Psoas muscle (tissue), 8 donors: ENCODE data around the gene TCOF1. TPM values are rescaled to one million over a fixed set of nuclear protein-coding genes. Genes with fewer than 3 reads are reported as not detected.

Source experiments
- ATAC-seq, 4 donors: fragments of 200-7000 bp; cut with Tn5 transposase; one replicate each; pipeline ENCODE4 v1.9.1; 2020; ENCODE audit warnings: moderate library complexity in 3 of 4, mild to moderate bottlenecking in 2 of 4
- DNase-seq, 2 donors: peaks; one replicate each; pipeline ENCODE4 v3.0.0-alpha.2; 2020
- H3K27ac ChIP-seq: fragments of 200-600 bp; one replicate; pipeline ENCODE4 v1.8.0; 2022
- H3K27me3 ChIP-seq, 3 donors: fragments of 200-600 bp in 1 of 3; one replicate each; pipeline versions ENCODE4 v1.6.1 to v1.8.0; 2013 to 2022; ENCODE audit warnings: low read length in 2 of 3, mild to moderate bottlenecking in 2 of 3, moderate library complexity in 1 of 3; ENCODE audit not compliant: insufficient read depth in 3 of 3
- H3K36me3 ChIP-seq, 2 donors: fragments of 200-600 bp in 1 of 2; one replicate each; pipeline versions ENCODE4 v1.6.1 to v1.8.0; 2013 to 2022; ENCODE audit warnings: low read depth in 1 of 2, mild to moderate bottlenecking in 1 of 2, moderate library complexity in 1 of 2; ENCODE audit not compliant: insufficient read depth in 1 of 2
- H3K4me1 ChIP-seq: fragments of 200-600 bp; one replicate; pipeline ENCODE4 v1.8.0; 2022
- H3K4me3 ChIP-seq: fragments of 200-600 bp; one replicate; pipeline ENCODE4 v1.8.0; 2022; ENCODE audit warnings: mild to moderate bottlenecking
- H3K9me3 ChIP-seq: fragments of 200-600 bp; one replicate; pipeline ENCODE4 v1.8.0; 2022
- WGBS, 3 donors: extraction: QIAGEN DNeasy Blood & Tissue Kit; methylation state at CpG; one replicate each; pipeline versions ENCODE4 v1.1.6 to v1.1.7; 2013; 5-methylcytosine and 5-hydroxymethylcytosine counted together
- intact Hi-C, 2 donors: fragments of 100-400 bp; cut with DNase I; formaldehyde crosslinking; loops; one replicate each; pipeline versions ENCODE4 v1.11.0 to v1.14.2; 2022
- polyA plus RNA-seq, 3 donors: library from polyadenylated mRNA; stranded (reverse); fragments of 200-250 nt; gene quantifications; one replicate each; pipeline ENCODE4 v1.2.3, GENCODE V29; 2013
- total RNA-seq, 4 donors: library from RNA; stranded (reverse); fragmentation: NEBNext Ultra II Directional in 2 of 4; extraction: Animal tissue kit (Norgen Biotek cat#: 25700) in 2 of 4; gene quantifications; one replicate each; pipeline versions ENCODE4 v1.2.1 to v1.2.4, GENCODE V29; 2021 to 2023
- TF ChIP-seq, protein P1 (sequence below): fragments of 200-600 bp; IDR thresholded peaks from one replicate; pipeline ENCODE4 v1.8.0; 2022; ENCODE audit warnings: antibody characterized with exemption
- donor health status: healthy with polysubstance abuse.
- donor health status: DM: no; HTN: no; CAD: no; lungs with moderate emphysema.
- donor health status: Bipolar disorder and iron deficiency.
- donor health status: healthy.
- donor health status: DM: yes; HTN: yes; CAD: no.
- donor health status: DM: no; HTN: no; CAD: no.
- donor health status: DM: no; HTN: no; CAD: no.
- donor health status: DM: yes; HTN: yes; CAD: no.

The TCOF1 gene
- total and polyA plus RNA-seq, 7 donors, result 18.3 to 26.7 (median 24.2) TPM

DNA sequence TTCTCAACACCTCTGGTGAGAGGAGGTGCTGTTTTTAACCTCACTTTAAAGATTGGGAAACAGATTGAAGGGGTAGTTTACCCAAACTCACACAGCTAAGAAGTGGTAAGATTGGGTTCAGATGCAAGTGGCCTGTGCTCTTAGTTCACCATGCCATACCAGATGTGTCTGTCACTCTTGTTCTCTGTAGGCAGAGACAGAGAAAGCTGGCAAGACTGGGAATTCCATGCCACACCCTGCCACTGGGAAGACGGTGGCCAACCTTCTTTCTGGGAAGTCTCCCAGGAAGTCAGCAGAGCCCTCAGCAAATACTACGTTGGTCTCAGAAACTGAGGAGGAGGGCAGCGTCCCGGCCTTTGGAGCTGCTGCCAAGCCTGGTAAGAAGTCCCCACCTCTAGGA is 11.0 kb downstream of the TCOF1 start:
- peaks cover 3% of the 10 kb centered on the region for H3K4me1 ChIP-seq
- H3K27ac ChIP-seq, result peak overlapping the region; percentile 15
- DNase-seq, result peak in 1 of 2 donors; percentile 28
- no peaks in the 10 kb centered on the region for H3K9me3 ChIP-seq
- intact Hi-C loops, result no loop called here
- peak; percentile 52 to 93 (median 74) for ATAC-seq
- no peak overlapping the region for H3K4me3 ChIP-seq
- 22 to 41% (median 32%) methylated on average over 4 of the region's 4 CpGs for WGBS, 3 donors
- H3K36me3 ChIP-seq, result peaks cover 8 to 96% of the 10 kb centered on the region in 2 donors
- H3K27me3 ChIP-seq, result no peaks in the 10 kb centered on the region
- TF ChIP-seq, protein P1, sequence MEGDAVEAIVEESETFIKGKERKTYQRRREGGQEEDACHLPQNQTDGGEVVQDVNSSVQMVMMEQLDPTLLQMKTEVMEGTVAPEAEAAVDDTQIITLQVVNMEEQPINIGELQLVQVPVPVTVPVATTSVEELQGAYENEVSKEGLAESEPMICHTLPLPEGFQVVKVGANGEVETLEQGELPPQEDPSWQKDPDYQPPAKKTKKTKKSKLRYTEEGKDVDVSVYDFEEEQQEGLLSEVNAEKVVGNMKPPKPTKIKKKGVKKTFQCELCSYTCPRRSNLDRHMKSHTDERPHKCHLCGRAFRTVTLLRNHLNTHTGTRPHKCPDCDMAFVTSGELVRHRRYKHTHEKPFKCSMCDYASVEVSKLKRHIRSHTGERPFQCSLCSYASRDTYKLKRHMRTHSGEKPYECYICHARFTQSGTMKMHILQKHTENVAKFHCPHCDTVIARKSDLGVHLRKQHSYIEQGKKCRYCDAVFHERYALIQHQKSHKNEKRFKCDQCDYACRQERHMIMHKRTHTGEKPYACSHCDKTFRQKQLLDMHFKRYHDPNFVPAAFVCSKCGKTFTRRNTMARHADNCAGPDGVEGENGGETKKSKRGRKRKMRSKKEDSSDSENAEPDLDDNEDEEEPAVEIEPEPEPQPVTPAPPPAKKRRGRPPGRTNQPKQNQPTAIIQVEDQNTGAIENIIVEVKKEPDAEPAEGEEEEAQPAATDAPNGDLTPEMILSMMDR, result no peak

DNA sequence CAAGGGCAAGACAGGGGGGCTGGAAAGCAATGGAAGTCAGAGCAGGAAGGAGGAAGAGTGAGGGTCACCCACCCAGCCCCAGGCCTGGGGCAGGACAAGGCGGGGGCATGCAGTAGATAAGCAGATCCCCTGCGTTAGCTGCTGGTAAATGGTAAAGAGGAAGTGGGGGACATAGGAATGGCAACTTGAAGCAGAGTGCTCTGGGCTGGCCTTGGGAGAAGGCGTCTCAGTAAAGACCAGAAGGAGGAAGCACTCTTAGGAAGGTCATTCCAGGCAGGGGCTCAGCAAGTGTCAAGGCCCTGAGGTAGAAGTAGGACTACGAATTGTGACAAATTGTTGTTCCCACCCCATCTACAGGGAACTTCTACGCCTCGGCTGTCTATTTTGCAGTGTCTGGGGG is 15.1 kb downstream of the TCOF1 start:
- Histone ChIP-seq H3K9me3 (no peaks in the 10 kb centered on the region), H3K4me1 (peaks cover 3% of the 10 kb centered on the region), H3K4me3 (no peak overlapping the region), H3K36me3 (peaks cover 17 to 100% of the 10 kb centered on the region in 2 donors), H3K27ac (no peak overlapping the region), H3K27me3 (no peaks in the 10 kb centered on the region)
- DNase-seq (no peak), ATAC-seq (no peak)
- 97% methylated on average over 6 of the region's 6 CpGs for WGBS, 3 donors
- TF ChIP-seq, protein P1, result no peak
- intact Hi-C loops, result loop anchor here in 1 of 2 donors (10.0 kb wide), 1 partner anchor 612 kb away; no protein-coding TSS in a partner anchor

DNA sequence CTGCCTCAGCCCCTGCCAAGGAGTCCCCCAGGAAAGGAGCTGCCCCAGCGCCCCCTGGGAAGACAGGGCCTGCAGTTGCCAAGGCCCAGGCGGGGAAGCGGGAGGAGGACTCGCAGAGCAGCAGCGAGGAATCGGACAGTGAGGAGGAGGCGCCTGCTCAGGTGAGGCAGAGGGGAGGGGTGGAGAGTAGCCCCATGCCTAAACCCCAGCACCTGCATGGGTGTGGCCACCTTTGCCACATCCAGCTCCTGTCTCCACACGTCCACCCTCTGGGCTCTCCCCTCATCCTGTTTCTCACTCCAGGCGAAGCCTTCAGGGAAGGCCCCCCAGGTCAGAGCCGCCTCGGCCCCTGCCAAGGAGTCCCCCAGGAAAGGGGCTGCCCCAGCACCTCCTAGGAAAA is 17.2 kb downstream of the TCOF1 start:
- no peaks in the 10 kb centered on the region for H3K27me3 ChIP-seq
- no peaks in the 10 kb centered on the region for H3K9me3 ChIP-seq
- H3K4me3 ChIP-seq, result no peak overlapping the region
- H3K36me3 ChIP-seq, result peaks cover 24 to 100% of the 10 kb centered on the region in 2 donors
- DNase-seq (no peak), ATAC-seq (no peak)
- intact Hi-C loops, result loop anchor here in 1 of 2 donors (10.0 kb wide), 1 partner anchor 610 kb away; no protein-coding TSS in a partner anchor
- H3K27ac ChIP-seq, result no peak overlapping the region
- no peaks in the 10 kb centered on the region for H3K4me1 ChIP-seq
- TF ChIP-seq, protein P1, result no peak
- 95 to 98% (median 96%) methylated on average over 11 of the region's 11 CpGs for WGBS, 3 donors

DNA sequence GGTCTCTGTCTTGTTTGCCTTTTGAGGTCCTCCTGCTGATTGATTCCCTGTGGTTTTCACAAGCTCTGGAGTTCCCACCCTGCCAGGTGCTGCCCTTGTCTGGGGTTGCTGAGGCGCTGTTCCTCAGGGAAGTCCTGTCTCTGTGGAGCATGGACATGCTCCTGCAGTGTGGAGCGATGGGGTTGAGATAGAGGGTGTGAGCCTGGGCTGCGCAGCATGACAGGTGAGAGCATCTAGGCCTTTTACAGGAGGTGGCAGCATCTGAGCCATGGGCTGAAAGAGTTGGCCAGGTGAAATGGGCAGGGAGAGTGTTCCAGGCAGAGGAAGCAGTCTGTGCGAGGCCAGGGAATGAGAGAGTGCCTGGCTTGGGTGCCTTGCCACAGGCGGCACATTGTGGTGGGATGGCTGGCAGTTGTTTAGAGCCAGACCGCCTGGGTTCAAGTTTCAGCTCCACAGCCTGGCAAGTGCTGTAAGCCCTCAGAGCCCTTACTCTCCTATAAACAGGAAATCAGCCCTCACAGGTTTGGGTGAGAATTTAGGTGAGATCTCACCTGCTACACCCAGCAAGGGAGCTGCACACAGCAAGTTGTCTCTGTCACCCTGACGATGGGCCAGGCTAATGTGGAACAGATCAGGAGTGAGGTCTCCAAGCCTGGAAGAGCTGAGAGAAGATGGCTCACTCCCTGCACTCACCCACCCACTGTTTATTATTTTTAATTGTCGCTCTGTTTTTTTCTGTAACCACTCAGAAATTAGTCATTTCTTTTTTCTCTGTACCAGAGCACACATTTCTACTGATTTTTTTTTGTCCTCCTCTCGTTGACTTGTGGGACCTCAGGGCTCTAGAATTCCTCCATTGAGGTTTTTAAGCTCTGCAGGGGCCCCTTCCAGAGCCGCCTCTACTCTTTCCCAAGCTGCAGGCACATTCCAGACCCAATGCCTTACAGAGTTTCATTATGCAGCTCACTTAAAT is 19.6 kb downstream of the TCOF1 start:
- ATAC-seq, result no peak
- Histone ChIP-seq H3K27me3 (no peaks in the 10 kb centered on the region), H3K9me3 (no peaks in the 10 kb centered on the region), H3K36me3 (peaks cover 22 to 100% of the 10 kb centered on the region in 2 donors), H3K27ac (no peak overlapping the region), H3K4me3 (no peak overlapping the region), H3K4me1 (no peaks in the 10 kb centered on the region)
- 76 to 84% (median 83%) methylated on average over 10 of the region's 10 CpGs for WGBS, 3 donors
- DNase-seq, result no peak
- intact Hi-C loops, result loop anchor here in 1 of 2 donors (10.0 kb wide), 1 partner anchor 608 kb away; no protein-coding TSS in a partner anchor
- TF ChIP-seq, protein P1, result no peak
